ENCODE results near the gene ZNF639. TPM values are rescaled to one million over a fixed set of nuclear protein-coding genes. Genes with fewer than 3 reads are reported as not detected.

The ZNF639 gene
- total and polyA plus RNA-seq, 2 of the 13 experiments (the other 11 are each of a cell fraction or from before 2014, with no cell fraction given), result 11.6 to 42.4 TPM

- TF ChIP-seq FUBP1 (CRISPR knock-in tag; IDR thresholded peaks at IDR 0.05; ENCODE audit: borderline replicate concordance) (0 out of 2 replicates have a peak, but pooled peaks have one; percentile 72), ZNF256 (CRISPR knock-in tag; conservative IDR thresholded peaks at IDR 0.05) (no peak), ZNF574 (CRISPR knock-in tag; IDR thresholded peaks at IDR 0.05) (peak; percentile 82), ZNF788 (CRISPR knock-in tag; IDR thresholded peaks at IDR 0.05; ENCODE audit: borderline replicate concordance) (peak; percentile 49; the same call in 1 of the 2 replicates), SOX6 (IDR thresholded peaks at IDR 0.05) (no peak), SOX6 (CRISPR knock-in tag; IDR thresholded peaks at IDR 0.05) (peak; percentile 21; the same call in 1 of the 2 replicates), KLF15 (CRISPR knock-in tag; IDR thresholded peaks at IDR 0.05; ENCODE audit: borderline replicate concordance) (no peak), ZNF235 (CRISPR knock-in tag; IDR thresholded peaks at IDR 0.05; ENCODE audit: borderline replicate concordance) (no peak), ZNF354B (CRISPR knock-in tag; IDR thresholded peaks at IDR 0.05) (0 out of 2 replicates have a peak, but pooled peaks have one; percentile 6), ZFP82 (CRISPR knock-in tag; IDR thresholded peaks at IDR 0.05; ENCODE audit: borderline replicate concordance) (no peak), ZNF253 (CRISPR knock-in tag; IDR thresholded peaks at IDR 0.05; ENCODE audit: borderline replicate concordance) (no peak; the same call in 1 of the 2 replicates), POLR2A (IDR thresholded peaks at IDR 0.05; ENCODE audit: insufficient read depth in 1 of 2, low read depth in 2 of 2, low read length in 2 of 2) (peak; percentile 51 to 69; a peak in 1 of 4 replicates), ZNF883 (CRISPR knock-in tag; IDR thresholded peaks at IDR 0.05; ENCODE audit: not compliant biosample characterization) (peak; percentile 83), GLI4 (CRISPR knock-in tag; IDR thresholded peaks at IDR 0.05; ENCODE audit: borderline replicate concordance) (0 out of 2 replicates have a peak, but pooled peaks have one; percentile 71), ZNF674 (CRISPR knock-in tag; IDR thresholded peaks at IDR 0.05; ENCODE audit: low read depth) (peak; percentile 27; the same call in 1 of the 2 replicates), CHCHD3 (CRISPR knock-in tag; IDR thresholded peaks at IDR 0.05) (0 out of 2 replicates have a peak, but pooled peaks have one; percentile 15), ZNF317 (CRISPR knock-in tag; IDR thresholded peaks at IDR 0.05) (0 out of 2 replicates have a peak, but pooled peaks have one; percentile 34), ZNF414 (CRISPR knock-in tag; IDR thresholded peaks at IDR 0.05) (no peak), ZNF251 (CRISPR knock-in tag; IDR thresholded peaks at IDR 0.05) (no peak), ZNF343 (CRISPR knock-in tag; IDR thresholded peaks at IDR 0.05) (0 out of 2 replicates have a peak, but pooled peaks have one; percentile 41), RFXANK (CRISPR knock-in tag; IDR thresholded peaks at IDR 0.05) (no peak), SRY (CRISPR knock-in tag; IDR thresholded peaks at IDR 0.05) (peak; percentile 68), ZNF234 (CRISPR knock-in tag; conservative IDR thresholded peaks at IDR 0.05) (0 out of 2 replicates have a peak, but pooled peaks have one; percentile 19)
- TF ChIP-seq, protein P1, sequence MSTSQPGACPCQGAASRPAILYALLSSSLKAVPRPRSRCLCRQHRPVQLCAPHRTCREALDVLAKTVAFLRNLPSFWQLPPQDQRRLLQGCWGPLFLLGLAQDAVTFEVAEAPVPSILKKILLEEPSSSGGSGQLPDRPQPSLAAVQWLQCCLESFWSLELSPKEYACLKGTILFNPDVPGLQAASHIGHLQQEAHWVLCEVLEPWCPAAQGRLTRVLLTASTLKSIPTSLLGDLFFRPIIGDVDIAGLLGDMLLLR (CRISPR knock-in tag; IDR thresholded peaks at IDR 0.05), result no peak; the same call in 1 of the 2 replicates
Measured at GRCh38 chr3:179322286-179323196, at the start of gene ZNF639 (continued).
